Erythroblast (primary cell): Measurements from ENCODE around the gene GDPD5.

Source experiments
- DNase-seq, 2 experiments: peaks; one replicate each; lab custom pipeline; 2025; lab: John Stamatoyannopoulos, UW
- GATA1 ChIP-seq: IDR thresholded peaks from 2 replicates; pipeline ENCODE4 v1.6.1; 2011; ENCODE audit warnings: low read depth, mild to moderate bottlenecking, control low read depth, low read length, moderate library complexity
- POLR2A ChIP-seq: IDR thresholded peaks from 2 replicates; pipeline ENCODE4 v1.6.1; 2011; ENCODE audit warnings: mild to moderate bottlenecking, low read length

Gene GDPD5

GRCh38 chr11:75400146-75400865 is 125.4 kb downstream of the GDPD5 start:
- peak; percentile 69 to 74 for DNase-seq
- no peak for TF ChIP-seq GATA1
- TF ChIP-seq POLR2A: peak; percentile 10

- peak; percentile 93 to 95 for DNase-seq
- TF ChIP-seq POLR2A (peak; percentile 98), GATA1 (no peak)
Measured at GRCh38 chr11:75399344-75400145, 126.2 kb downstream of the GDPD5 start, which contains the start of gene RPS3. Gene RPS3, plus strand, starts transcription at chr11:75399518. Its CDS starts 30 bp downstream, at chr11:75399548.

GRCh38 chr11:75398906-75399305 is 126.8 kb downstream of the GDPD5 start:
- no peak for DNase-seq
- TF ChIP-seq GATA1: no peak
- no peak for TF ChIP-seq POLR2A

- DNase-seq: no peak
- TF ChIP-seq POLR2A: no peak
- TF ChIP-seq GATA1: no peak
Measured at GRCh38 chr11:75394085-75394840, 131.5 kb downstream of the GDPD5 start.

GRCh38 chr11:75389925-75390324 is 135.8 kb downstream of the GDPD5 start:
- DNase-seq: no peak
- TF ChIP-seq GATA1: no peak
- TF ChIP-seq POLR2A: no peak

GRCh38 chr11:75389276-75389605 is 136.5 kb downstream of the GDPD5 start:
- TF ChIP-seq GATA1 (no peak), POLR2A (no peak)
- no peak for DNase-seq

GRCh38 chr11:75388386-75389275 is 137.1 kb downstream of the GDPD5 start:
- TF ChIP-seq GATA1: no peak
- peak; percentile 86 to 90 for DNase-seq

GRCh38 chr11:75387736-75388294 is 137.9 kb downstream of the GDPD5 start:
- no peak for DNase-seq
- no peak for TF ChIP-seq GATA1
- no peak for TF ChIP-seq POLR2A

- TF ChIP-seq GATA1 (no peak), POLR2A (no peak)
- DNase-seq: no peak
Measured at GRCh38 chr11:75386942-75387630, 138.7 kb downstream of the GDPD5 start.
